GM21381 (cell line): Measurements from ENCODE around the gene LRPPRC.

Experiments
- ATAC-seq: cut with Tn5 transposase; IDR thresholded peaks from one replicate; pipeline ENCODE4 v1.9.1; 2021; ENCODE audit warnings: mild to moderate bottlenecking, moderate library complexity; ENCODE audit not compliant: unreplicated experiment

The LRPPRC gene

GRCh38 chr2:43984533-43984932 is 11.3 kb downstream of the LRPPRC start:
- no peak for ATAC-seq

GRCh38 chr2:43980902-43981301 is 14.9 kb downstream of the LRPPRC start:
- ATAC-seq: no peak

GRCh38 chr2:43977677-43978375 is 18.0 kb downstream of the LRPPRC start:
- no peak for ATAC-seq

- ATAC-seq: no peak
Observed at GRCh38 chr2:43960921-43961320, 34.9 kb downstream of the LRPPRC start.

GRCh38 chr2:43958397-43959275 is 37.2 kb downstream of the LRPPRC start:
- ATAC-seq: no peak

- ATAC-seq: no peak
Observed at GRCh38 chr2:43950383-43951008, 45.3 kb downstream of the LRPPRC start.

GRCh38 chr2:43948370-43948769 is 47.4 kb downstream of the LRPPRC start:
- ATAC-seq: no peak

- no peak for ATAC-seq
Observed at GRCh38 chr2:43946685-43947084, 49.1 kb downstream of the LRPPRC start.

- no peak for ATAC-seq
Observed at GRCh38 chr2:43945439-43945838, 50.4 kb downstream of the LRPPRC start.

- ATAC-seq: no peak
Observed at GRCh38 chr2:43944915-43945314, 50.9 kb downstream of the LRPPRC start.

- no peak for ATAC-seq
Observed at GRCh38 chr2:43943809-43944452, 51.9 kb downstream of the LRPPRC start.

- ATAC-seq: no peak
Observed at GRCh38 chr2:43943323-43943722, 52.5 kb downstream of the LRPPRC start.

GRCh38 chr2:43942881-43943280 is 52.9 kb downstream of the LRPPRC start:
- ATAC-seq: no peak

GRCh38 chr2:43941966-43942365 is 53.8 kb downstream of the LRPPRC start:
- no peak for ATAC-seq

GRCh38 chr2:43941359-43941758 is 54.4 kb downstream of the LRPPRC start:
- no peak for ATAC-seq

- ATAC-seq: no peak
Observed at GRCh38 chr2:43939695-43940256, 56.0 kb downstream of the LRPPRC start.

- no peak for ATAC-seq
Observed at GRCh38 chr2:43937269-43937820, 58.4 kb downstream of the LRPPRC start.

- ATAC-seq: no peak
Observed at GRCh38 chr2:43934567-43934966, 61.2 kb downstream of the LRPPRC start.

GRCh38 chr2:43931293-43931692 is 64.5 kb downstream of the LRPPRC start:
- no peak for ATAC-seq

- ATAC-seq: no peak
Observed at GRCh38 chr2:43927442-43927841, 68.3 kb downstream of the LRPPRC start.

GRCh38 chr2:43925431-43925830 is 70.4 kb downstream of the LRPPRC start:
- ATAC-seq: no peak
